Thyroid gland (tissue), 4 donors: ENCODE measurements around the gene FYB2.

Experiments used
- POLR2A ChIP-seq, 2 donors: fragments of 450-650 bp; IDR thresholded peaks; one replicate each; pipeline ENCODE4 v1.6.1; 2017; ENCODE audit warnings: antibody characterized with exemption in 2 of 2, mild to moderate bottlenecking in 2 of 2, moderate library complexity in 1 of 2
- TF ChIP-seq, protein P1 (sequence below), 6 experiments: fragments of 200-600 bp in 3 of 6; fragments of 450-650 bp in 3 of 6; sonication (generic) in 3 of 6; IDR thresholded peaks; one replicate each; pipeline ENCODE4 v1.5.1; 2016 to 2019; ENCODE audit warnings: antibody characterized with exemption in 6 of 6, mild to moderate bottlenecking in 2 of 6, inconsistent platforms in 1 of 6, moderate library complexity in 1 of 6

GRCh38 chr1:56713112-56713511 is 106.1 kb downstream of the FYB2 start:
- TF ChIP-seq, protein P1, sequence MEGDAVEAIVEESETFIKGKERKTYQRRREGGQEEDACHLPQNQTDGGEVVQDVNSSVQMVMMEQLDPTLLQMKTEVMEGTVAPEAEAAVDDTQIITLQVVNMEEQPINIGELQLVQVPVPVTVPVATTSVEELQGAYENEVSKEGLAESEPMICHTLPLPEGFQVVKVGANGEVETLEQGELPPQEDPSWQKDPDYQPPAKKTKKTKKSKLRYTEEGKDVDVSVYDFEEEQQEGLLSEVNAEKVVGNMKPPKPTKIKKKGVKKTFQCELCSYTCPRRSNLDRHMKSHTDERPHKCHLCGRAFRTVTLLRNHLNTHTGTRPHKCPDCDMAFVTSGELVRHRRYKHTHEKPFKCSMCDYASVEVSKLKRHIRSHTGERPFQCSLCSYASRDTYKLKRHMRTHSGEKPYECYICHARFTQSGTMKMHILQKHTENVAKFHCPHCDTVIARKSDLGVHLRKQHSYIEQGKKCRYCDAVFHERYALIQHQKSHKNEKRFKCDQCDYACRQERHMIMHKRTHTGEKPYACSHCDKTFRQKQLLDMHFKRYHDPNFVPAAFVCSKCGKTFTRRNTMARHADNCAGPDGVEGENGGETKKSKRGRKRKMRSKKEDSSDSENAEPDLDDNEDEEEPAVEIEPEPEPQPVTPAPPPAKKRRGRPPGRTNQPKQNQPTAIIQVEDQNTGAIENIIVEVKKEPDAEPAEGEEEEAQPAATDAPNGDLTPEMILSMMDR (IDR thresholded peaks at IDR 0.05) = no peak
- no peak for TF ChIP-seq POLR2A (IDR thresholded peaks at IDR 0.05)
